Measurements from ENCODE around the gene CSTPP1. TPM values are rescaled to one million over a fixed set of nuclear protein-coding genes. Genes with fewer than 3 reads are reported as not detected.

CSTPP1 gene
- polyA plus RNA-seq, 1 experiment, result 48.7 TPM

- Histone ChIP-seq H3K36me3 (ENCODE audit: control insufficient read depth, insufficient read depth, low read length) (no peaks in the 10 kb centered on the region), H3K4me3 (ENCODE audit: low read depth, low read length) (no peak overlapping the region), H3K27me3 (ENCODE audit: control insufficient read depth, insufficient read depth, low read length) (no peaks in the 10 kb centered on the region)
- no peak for TF ChIP-seq CTCF (IDR thresholded peaks at IDR 0.05; ENCODE audit: insufficient read depth, low read depth, low read length)
- no peak for DNase-seq (ENCODE audit: low read depth)
- CTCF ChIA-PET, result interaction anchor here (1.6 kb wide), 1 partner anchor 11 kb away, joined by 5 read pairs; no protein-coding TSS in a partner anchor
- POLR2A ChIA-PET, result no interaction called here
These were observed 96.9 kb downstream of the CSTPP1 start for GRCh38 chr11:47033439-47033838.

GRCh38 chr11:47034091-47034490 is 97.5 kb downstream of the CSTPP1 start:
- H3K36me3 ChIP-seq (ENCODE audit: control insufficient read depth, insufficient read depth, low read length), result no peaks in the 10 kb centered on the region

GRCh38 chr11:47035108-47035507 is 98.5 kb downstream of the CSTPP1 start:
- DNase-seq (ENCODE audit: low read depth), result no peak
- Histone ChIP-seq H3K36me3 (ENCODE audit: control insufficient read depth, insufficient read depth, low read length) (no peaks in the 10 kb centered on the region), H3K4me3 (ENCODE audit: low read depth, low read length) (no peak overlapping the region), H3K27me3 (ENCODE audit: control insufficient read depth, insufficient read depth, low read length) (no peaks in the 10 kb centered on the region)
- TF ChIP-seq CTCF (IDR thresholded peaks at IDR 0.05; ENCODE audit: insufficient read depth, low read depth, low read length), result no peak
- ChIA-PET POLR2A (no interaction called here), CTCF (interaction anchor here (0.7 to 1.6 kb wide), 3 partner anchors 9 to 118 kb away, joined by 3 to 5 read pairs (median 3); no protein-coding TSS in a partner anchor)

More at GRCh38 chr11:47034091-47034490, 97.5 kb downstream of the CSTPP1 start:
- DNase-seq (ENCODE audit: low read depth), result no peak
- ChIA-PET POLR2A (no interaction called here), CTCF (interaction anchor here (0.7 to 1.6 kb wide), 2 partner anchors 10 to 119 kb away, joined by 3 to 5 read pairs; no protein-coding TSS in a partner anchor)
- Histone ChIP-seq H3K27me3 (ENCODE audit: control insufficient read depth, insufficient read depth, low read length) (no peaks in the 10 kb centered on the region), H3K4me3 (ENCODE audit: low read depth, low read length) (no peak overlapping the region)
- TF ChIP-seq CTCF (IDR thresholded peaks at IDR 0.05; ENCODE audit: insufficient read depth, low read depth, low read length), result no peak

GRCh38 chr11:47044119-47044518 is 107.6 kb downstream of the CSTPP1 start:
- DNase-seq (ENCODE audit: low read depth), result no peak
- POLR2A ChIA-PET, result no interaction called here
- no peak for TF ChIP-seq CTCF (IDR thresholded peaks at IDR 0.05; ENCODE audit: insufficient read depth, low read depth, low read length)
- CTCF ChIA-PET, result interaction anchor here (1.1 to 1.7 kb wide), 2 partner anchors 10 to 18 kb away, joined by 4 to 5 read pairs; no protein-coding TSS in a partner anchor
- no peaks in the 10 kb centered on the region for H3K27me3 ChIP-seq (ENCODE audit: control insufficient read depth, insufficient read depth, low read length)
- H3K36me3 ChIP-seq (ENCODE audit: control insufficient read depth, insufficient read depth, low read length), result no peaks in the 10 kb centered on the region
- H3K4me3 ChIP-seq (ENCODE audit: low read depth, low read length), result no peak overlapping the region

GRCh38 chr11:47047972-47048371 is 111.4 kb downstream of the CSTPP1 start:
- ChIA-PET POLR2A (no interaction called here), CTCF (no interaction called here)
- no peak for DNase-seq (ENCODE audit: low read depth)
- H3K4me3 ChIP-seq (ENCODE audit: low read depth, low read length), result no peak overlapping the region
- TF ChIP-seq CTCF (IDR thresholded peaks at IDR 0.05; ENCODE audit: insufficient read depth, low read depth, low read length), result no peak
- H3K27me3 ChIP-seq (ENCODE audit: control insufficient read depth, insufficient read depth, low read length), result no peaks in the 10 kb centered on the region
- H3K36me3 ChIP-seq (ENCODE audit: control insufficient read depth, insufficient read depth, low read length), result no peaks in the 10 kb centered on the region
